GM12878 (cell line): ENCODE data around the gene RAP1A. TPM values are rescaled to one million over a fixed set of nuclear protein-coding genes. Genes with fewer than 3 reads are reported as not detected.

Source experiments
- BCL3 ChIP-seq: IDR thresholded peaks from 2 replicates; pipeline ENCODE4 v1.6.1; 2011; ENCODE audit warnings: borderline replicate concordance, low read depth, mild to moderate bottlenecking, moderate library complexity, low read length; ENCODE audit not compliant: insufficient read depth, poor library complexity, severe bottlenecking
- CREM ChIP-seq: IDR thresholded peaks from 2 replicates; pipeline ENCODE4 v1.6.1; 2014; ENCODE audit warnings: antibody characterized with exemption, low read depth
- EZH2 ChIP-seq: IDR thresholded peaks from 2 replicates; pipeline ENCODE4 v1.6.1; 2012; ENCODE audit warnings: low read depth, mild to moderate bottlenecking, control low read depth, inconsistent platforms, low read length, borderline replicate concordance; ENCODE audit not compliant: control insufficient read depth
- FOXM1 ChIP-seq: IDR thresholded peaks from 2 replicates; pipeline ENCODE4 v1.6.1; 2012; ENCODE audit warnings: low read depth, mild to moderate bottlenecking, inconsistent platforms, low read length, moderate library complexity
- GABPA ChIP-seq: IDR thresholded peaks from 2 replicates; pipeline ENCODE4 v1.6.1; 2014; ENCODE audit warnings: antibody characterized with exemption, low read depth, mild to moderate bottlenecking, inconsistent platforms
- GATAD2B ChIP-seq: fragments of 450-650 bp; conservative IDR thresholded peaks from 2 replicates; pipeline ENCODE4 v1.6.1; 2017; ENCODE audit warnings: low read depth, mild to moderate bottlenecking, moderate library complexity
- HDGF ChIP-seq: fragments of 450-650 bp; IDR thresholded peaks from 2 replicates; pipeline ENCODE4 v1.6.1; 2016; ENCODE audit warnings: antibody characterized with exemption
- IRF5 ChIP-seq: fragments of 450-650 bp; IDR thresholded peaks from 2 replicates; pipeline ENCODE4 v1.6.1; 2017; ENCODE audit warnings: borderline replicate concordance
- MEF2B ChIP-seq: fragments of 450-650 bp; IDR thresholded peaks from 2 replicates; pipeline ENCODE4 v1.6.1; 2018; ENCODE audit warnings: mild to moderate bottlenecking, moderate library complexity; ENCODE audit not compliant: partially characterized antibody, poor library complexity, severe bottlenecking
- MTA2 ChIP-seq: fragments of 450-650 bp; IDR thresholded peaks from 2 replicates; pipeline ENCODE4 v1.6.1; 2016; ENCODE audit warnings: low read depth, mild to moderate bottlenecking, moderate library complexity
- NBN ChIP-seq: fragments of 450-650 bp; IDR thresholded peaks from 2 replicates; pipeline ENCODE4 v1.6.1; 2016
- NFXL1 ChIP-seq: fragments of 450-650 bp; IDR thresholded peaks from 2 replicates; pipeline ENCODE4 v1.6.1; 2017; ENCODE audit warnings: antibody characterized with exemption, mild to moderate bottlenecking, borderline replicate concordance
- NR2C1 ChIP-seq: fragments of 450-650 bp; IDR thresholded peaks from 2 replicates; pipeline ENCODE4 v1.6.1; 2017; ENCODE audit warnings: antibody characterized with exemption, mild to moderate bottlenecking, moderate library complexity
- NR2C2 ChIP-seq: IDR thresholded peaks from 2 replicates; pipeline ENCODE4 v1.6.1; 2011; ENCODE audit warnings: borderline replicate concordance, low read depth; ENCODE audit not compliant: control insufficient read depth, insufficient read length
- RELA ChIP-seq: fragments of 450-650 bp; IDR thresholded peaks from 2 replicates; pipeline ENCODE4 v1.8.0; 2014; ENCODE audit warnings: borderline replicate concordance; ENCODE audit not compliant: partially characterized antibody
- RELB ChIP-seq: fragments of 450-650 bp; IDR thresholded peaks from 2 replicates; pipeline ENCODE4 v1.6.1; 2017; ENCODE audit warnings: low read depth, mild to moderate bottlenecking, moderate library complexity
- REST ChIP-seq: IDR thresholded peaks from 2 replicates; pipeline ENCODE4 v1.6.1; 2012; ENCODE audit warnings: mild to moderate bottlenecking, low read depth, low read length
- SKIL ChIP-seq: fragments of 450-650 bp; IDR thresholded peaks from 2 replicates; pipeline ENCODE4 v1.6.1; 2017; ENCODE audit warnings: mild to moderate bottlenecking, low read depth, inconsistent platforms; ENCODE audit not compliant: poor library complexity, severe bottlenecking
- TARDBP ChIP-seq: IDR thresholded peaks from 2 replicates; pipeline ENCODE4 v1.6.1; 2016; ENCODE audit warnings: borderline replicate concordance
- polyA plus RNA-seq, 11 experiments: library from polyadenylated mRNA; depleted of rRNA in 4 of 11; unstranded in 6 of 11; stranded (reverse) in 5 of 11; fragments of >200 nt; fragmentation: Nextera tagmentation in 4 of 11; fragmentation: Illumina TruSeq in 1 of 11; extraction: Ambion mirVana in 4 of 11; extraction: Trizol in 1 of 11; gene quantifications; 1 replicate in 1 of 11; 2 replicates in 10 of 11; pipeline versions ENCODE4 v1.2.1 to v1.2.3, GENCODE V29; 2011 to 2016; ENCODE audit warnings: inconsistent platforms in 2 of 11, missing spikeins in 2 of 11, low read depth in 1 of 11
- total RNA-seq, 4 experiments: library from RNA; depleted of rRNA in 3 of 4; stranded (reverse); fragments of >200 nt in 3 of 4; fragmentation: Illumina TruSeq in 1 of 4; extraction: Trizol in 1 of 4; gene quantifications; 2 replicates each; pipeline versions ENCODE4 v1.2.1 to v1.2.3, GENCODE V29; 2013 to 2021

RAP1A gene
- total and polyA plus RNA-seq, 10 of the 15 experiments (the other 5 are each of a cell fraction or from before 2014, with no cell fraction given): 38.4 to 213 (median 86.0) TPM

- TF ChIP-seq MEF2B (peak; percentile 11), NBN (peak; percentile 98), FOXM1 (peak; percentile 83), NR2C2 (no peak), GABPA (peak; percentile 73; the same call in 1 of the 2 replicates), BCL3 (no peak), NR2C1 (peak; percentile 48; the same call in 1 of the 2 replicates), CREM (peak; percentile 89), NFXL1 (no peak), RELA (peak; percentile 88), EZH2 (no peak), MTA2 (0 out of 2 replicates have a peak, but pooled peaks have one; percentile 8), SKIL (peak; percentile 75), TARDBP (peak; percentile 98), RELB (peak; percentile 98), REST (no peak), GATAD2B (peak; percentile 85), HDGF (peak; percentile 60; the same call in 1 of the 2 replicates), IRF5 (peak; percentile 86)
These were observed 135.9 kb downstream of the RAP1A start, which contains the start of gene DDX20 (continued) for GRCh38 chr1:111755331-111756123.
